DND-41 (cell line): ENCODE measurements around the gene UBAC1.

ENCODE experiments used
- ATAC-seq: fragments of 200-7000 bp; cut with Tn5 transposase; 3 replicates; pipeline ENCODE4 v1.9.1; 2021; ENCODE audit warnings: low read depth; ENCODE audit not compliant: insufficient read depth
- DNase-seq: peaks from one replicate; pipeline ENCODE4 v3.0.0-alpha.2; 2020
- H2AFZ ChIP-seq: 2 replicates; pipeline ENCODE4 v1.6.0; 2012; ENCODE audit warnings: low read depth, low read length
- H3K27ac ChIP-seq: 2 replicates; pipeline ENCODE4 v1.5.1; 2012; ENCODE audit warnings: low read length, inconsistent platforms
- H3K27me3 ChIP-seq: fragments of 200-600 bp; sonication (generic); 2 replicates; pipeline ENCODE4 v1.6.0; 2012; ENCODE audit warnings: low read length, mild to moderate bottlenecking, inconsistent platforms; ENCODE audit not compliant: insufficient read depth, poor library complexity
- H3K36me3 ChIP-seq: 2 replicates; pipeline ENCODE4 v1.5.1; 2012; ENCODE audit warnings: low read length, inconsistent platforms; ENCODE audit not compliant: insufficient read depth
- H3K4me1 ChIP-seq: 2 replicates; pipeline ENCODE4 v1.5.1; 2012; ENCODE audit warnings: mild to moderate bottlenecking, low read length; ENCODE audit not compliant: insufficient read depth
- H3K4me2 ChIP-seq: 2 replicates; pipeline ENCODE4 v1.6.0; 2012; ENCODE audit warnings: mild to moderate bottlenecking, moderate library complexity, low read length, inconsistent platforms; ENCODE audit not compliant: insufficient read depth
- H3K4me3 ChIP-seq, 2 experiments: fragments of 200-600 bp in 1 of 2; shearing (Covaris generic) in 1 of 2; 2 replicates each; pipeline ENCODE4 v1.5.1; 2012 to 2016; ENCODE audit warnings: inconsistent platforms in 2 of 2, low read length in 2 of 2, mild to moderate bottlenecking in 2 of 2, low read depth in 1 of 2, moderate library complexity in 1 of 2
- H3K79me2 ChIP-seq: 2 replicates; pipeline ENCODE4 v1.6.0; 2012; ENCODE audit warnings: low read length, inconsistent platforms; ENCODE audit not compliant: insufficient read depth
- H3K9ac ChIP-seq: 2 replicates; pipeline ENCODE4 v1.6.0; 2012; ENCODE audit warnings: low read depth, mild to moderate bottlenecking, inconsistent platforms, low read length, moderate library complexity
- H3K9me3 ChIP-seq: 2 replicates; pipeline ENCODE4 v1.5.1; 2012; ENCODE audit warnings: low read length, moderate library complexity, mild to moderate bottlenecking, inconsistent platforms; ENCODE audit not compliant: insufficient read depth, severe bottlenecking
- H4K20me1 ChIP-seq: 2 replicates; pipeline ENCODE4 v1.6.0; 2012; ENCODE audit warnings: low read length; ENCODE audit not compliant: insufficient read depth
- CTCF ChIP-seq: IDR thresholded peaks from 2 replicates; pipeline ENCODE4 v1.5.1; 2012; ENCODE audit warnings: borderline replicate concordance, low read length, moderate library complexity, mild to moderate bottlenecking; ENCODE audit not compliant: poor library complexity, severe bottlenecking; ENCODE audit errors: extremely low read depth
- EZH2 ChIP-seq: IDR thresholded peaks from 3 replicates; pipeline ENCODE4 v1.6.1; 2012; ENCODE audit warnings: borderline replicate concordance, low read depth, mild to moderate bottlenecking, moderate library complexity, low read length, inconsistent platforms; ENCODE audit not compliant: severe bottlenecking

The UBAC1 gene

GRCh38 chr9:135905380-135906258, 55.6 kb downstream of the UBAC1 start:
- peaks cover 16% of the 10 kb centered on the region for H3K36me3 ChIP-seq
- peak overlapping the region; percentile 57 for H3K9ac ChIP-seq
- peak overlapping the region; percentile 33 to 70; a peak in 3 of 4 replicates for H3K4me3 ChIP-seq
- H3K79me2 ChIP-seq = peaks cover 85% of the 10 kb centered on the region
- peaks cover 45% of the 10 kb centered on the region for H3K4me1 ChIP-seq
- no peaks in the 10 kb centered on the region for H3K9me3 ChIP-seq
- H3K27me3 ChIP-seq = no peaks in the 10 kb centered on the region
- H4K20me1 ChIP-seq = peaks cover 55% of the 10 kb centered on the region
- no peak for ATAC-seq
- no peak overlapping the region for H2AFZ ChIP-seq
- no peak for TF ChIP-seq CTCF
- no peak for TF ChIP-seq EZH2
- peak overlapping the region; percentile 89 for H3K4me2 ChIP-seq
- H3K27ac ChIP-seq = peak overlapping the region; percentile 50; the same call in 1 of the 2 replicates
- DNase-seq = no peak

GRCh38 chr9:135903786-135904520, 57.2 kb downstream of the UBAC1 start:
- Histone ChIP-seq H3K4me3 (no peak overlapping the region), H2AFZ (no peak overlapping the region), H3K79me2 (peaks cover 87% of the 10 kb centered on the region), H3K9me3 (no peaks in the 10 kb centered on the region), H4K20me1 (peaks cover 65% of the 10 kb centered on the region), H3K4me2 (0 out of 2 replicates have a peak overlapping the region, but pooled peaks have one; percentile 6), H3K9ac (no peak overlapping the region), H3K27ac (no peak overlapping the region), H3K4me1 (peaks cover 34% of the 10 kb centered on the region), H3K36me3 (peaks cover 5% of the 10 kb centered on the region), H3K27me3 (no peaks in the 10 kb centered on the region)
- TF ChIP-seq CTCF = no peak
- no peak for TF ChIP-seq EZH2
- ATAC-seq = no peak
- DNase-seq = no peak

GRCh38 chr9:135903358-135903656, 57.9 kb downstream of the UBAC1 start:
- H3K27me3 ChIP-seq = no peaks in the 10 kb centered on the region
- H3K4me1 ChIP-seq = peaks cover 28% of the 10 kb centered on the region
- no peak overlapping the region for H3K4me2 ChIP-seq
- H3K79me2 ChIP-seq = peaks cover 87% of the 10 kb centered on the region
- TF ChIP-seq CTCF (no peak), EZH2 (no peak)
- no peak overlapping the region for H2AFZ ChIP-seq
- no peak overlapping the region for H3K4me3 ChIP-seq
- H3K36me3 ChIP-seq = peaks cover 5% of the 10 kb centered on the region
- H3K9ac ChIP-seq = no peak overlapping the region
- H4K20me1 ChIP-seq = peaks cover 65% of the 10 kb centered on the region
- H3K27ac ChIP-seq = no peak overlapping the region
- no peak for DNase-seq
- ATAC-seq = no peak
- no peaks in the 10 kb centered on the region for H3K9me3 ChIP-seq
